AG08395 (cell line): ENCODE data around the gene POU2F2.
A peak's percentile ranks its signal among the peaks of the same experiment; 100 is the strongest.

ENCODE experiments used
- DNase-seq: peaks from one replicate; pipeline ENCODE4 v3.0.0; 2012; ENCODE audit warnings: mixed read lengths, low spot score

Gene POU2F2

DNA sequence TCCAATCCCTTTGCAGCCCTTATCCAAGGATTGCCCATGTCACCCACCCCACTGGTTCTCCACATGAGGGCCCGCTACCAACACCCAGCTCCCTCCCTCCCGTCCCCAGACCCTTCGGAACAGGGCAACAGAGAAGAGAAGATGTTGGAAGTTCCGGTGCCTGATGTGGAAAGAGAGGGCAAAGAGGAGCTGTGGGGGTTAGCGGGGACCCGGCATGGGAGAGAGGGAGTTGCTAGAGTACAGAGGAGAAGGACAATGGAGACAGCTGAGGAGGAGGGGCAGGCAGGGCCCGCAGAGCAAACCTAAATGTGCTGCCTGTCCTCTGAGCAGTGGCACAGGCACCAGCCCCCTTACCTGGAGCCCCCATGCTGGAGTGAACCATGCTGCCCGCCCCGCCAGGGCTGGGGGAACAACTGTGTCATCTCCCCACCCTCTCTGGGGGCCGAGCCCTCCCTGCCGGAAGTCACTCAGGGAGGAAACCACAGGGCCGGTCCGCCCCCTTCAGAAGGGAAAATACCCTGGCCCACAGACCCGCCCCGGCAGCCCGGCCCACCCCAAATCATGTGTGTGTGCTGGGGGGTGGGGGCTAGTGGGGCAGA is at the start of gene POU2F2:
Gene POU2F2, minus strand, starts transcription at position 417 of the 599 bp plus-strand sequence. Its CDS starts 35 bp downstream, at position 382.
- no peak for DNase-seq

DNA sequence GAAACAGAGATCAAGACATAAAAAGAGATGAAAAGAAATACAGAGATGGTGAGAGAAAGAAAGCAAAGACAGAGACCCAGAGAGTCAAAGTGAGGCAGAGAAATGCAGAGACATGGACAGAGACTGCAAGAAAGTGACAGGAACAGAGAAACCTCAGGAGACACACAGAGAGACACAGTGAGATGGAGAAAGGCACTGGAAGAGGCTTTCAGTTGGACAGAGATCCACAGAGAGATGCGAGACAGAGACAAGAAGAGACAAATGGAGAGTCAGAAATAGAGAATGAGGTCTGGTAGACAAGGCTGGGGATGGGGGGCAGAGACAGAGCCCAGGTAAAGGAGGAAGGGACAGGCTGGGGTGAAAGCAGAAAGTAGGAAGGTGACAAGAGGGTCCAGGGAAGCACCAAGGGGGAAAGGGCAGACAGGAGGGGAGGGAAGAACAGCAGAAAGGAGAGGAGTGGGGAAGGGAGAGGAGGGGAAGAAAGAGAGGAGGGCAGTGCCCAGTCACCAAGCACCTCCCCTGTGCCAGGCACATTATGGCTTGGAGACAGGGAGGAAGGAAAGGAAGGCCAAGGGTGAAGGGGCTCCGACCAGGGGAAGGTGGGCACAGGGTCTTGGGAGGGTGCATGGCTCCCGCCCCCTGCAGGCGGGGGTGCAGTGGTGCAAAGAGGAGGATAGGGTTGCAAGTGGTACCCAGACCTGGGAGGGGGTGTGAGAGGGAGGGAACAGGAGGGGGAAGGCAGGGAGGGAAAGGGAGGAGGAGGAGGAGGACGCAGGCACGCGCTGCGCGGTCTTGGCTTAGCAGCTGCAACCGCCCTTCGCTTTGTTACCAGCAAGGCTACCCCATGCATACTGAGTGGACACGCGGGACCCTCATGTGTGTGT is 46.8 kb upstream of the POU2F2 start:
- no peak for DNase-seq

DNA sequence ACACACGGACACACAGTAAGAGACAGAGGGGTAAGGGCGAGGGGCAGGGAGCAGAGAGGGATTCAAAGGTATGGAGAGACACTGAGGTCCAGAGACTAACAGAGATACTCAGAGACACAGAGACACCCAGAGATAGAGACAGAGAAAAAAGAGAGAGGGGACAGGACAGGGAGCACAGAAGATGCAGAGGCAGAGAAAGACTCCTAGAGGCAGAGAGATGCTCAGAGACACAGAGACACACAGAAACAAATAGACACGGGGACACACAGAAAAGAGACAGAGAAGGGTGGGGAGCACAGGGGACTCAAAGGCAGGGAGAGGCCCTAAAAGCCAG is 45.4 kb upstream of the POU2F2 start:
- DNase-seq: no peak

GRCh38 chr19:42176990-42177685 is 44.9 kb upstream of the POU2F2 start:
- peak; percentile 74 for DNase-seq

GRCh38 chr19:42176649-42176989 is 44.4 kb upstream of the POU2F2 start:
- peak; percentile 31 for DNase-seq

DNA sequence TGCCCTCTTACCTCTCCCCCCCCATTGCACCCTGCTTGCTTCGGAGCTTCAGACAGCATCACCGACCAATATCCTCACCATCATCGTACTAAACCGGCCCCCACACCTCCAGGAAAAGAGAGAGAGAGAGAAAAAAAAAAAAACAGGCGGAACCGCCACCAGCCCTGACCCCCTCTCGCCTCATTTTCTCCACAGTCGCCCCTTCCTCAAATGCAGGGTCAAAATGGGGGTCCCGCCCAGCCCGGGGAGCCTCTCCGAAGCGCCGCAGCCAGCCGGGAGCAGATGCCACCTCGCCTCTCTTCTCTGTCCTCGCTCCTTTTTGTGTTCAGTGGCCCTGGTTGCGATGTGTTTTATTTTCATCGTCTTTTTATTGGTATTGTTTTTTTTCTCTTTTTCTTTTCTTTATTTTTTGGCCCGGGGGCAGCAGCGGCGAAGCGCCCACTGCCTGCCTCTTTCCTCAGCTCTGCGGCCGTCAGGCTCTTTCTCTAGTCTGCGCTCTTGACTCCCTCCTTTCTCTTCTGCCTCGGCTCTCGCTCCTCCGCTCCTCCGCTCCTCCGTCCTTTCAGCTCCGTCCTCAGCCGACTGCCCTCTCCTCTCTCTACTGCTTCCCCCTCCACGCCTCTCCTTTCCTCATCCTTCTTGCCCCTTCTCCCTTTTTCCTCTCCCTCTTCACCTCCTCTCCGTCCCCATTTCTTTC is 43.9 kb upstream of the POU2F2 start:
- peak; percentile 31 for DNase-seq

- DNase-seq: no peak
Measured at GRCh38 chr19:42174958-42175734, 42.9 kb upstream of the POU2F2 start.

DNA sequence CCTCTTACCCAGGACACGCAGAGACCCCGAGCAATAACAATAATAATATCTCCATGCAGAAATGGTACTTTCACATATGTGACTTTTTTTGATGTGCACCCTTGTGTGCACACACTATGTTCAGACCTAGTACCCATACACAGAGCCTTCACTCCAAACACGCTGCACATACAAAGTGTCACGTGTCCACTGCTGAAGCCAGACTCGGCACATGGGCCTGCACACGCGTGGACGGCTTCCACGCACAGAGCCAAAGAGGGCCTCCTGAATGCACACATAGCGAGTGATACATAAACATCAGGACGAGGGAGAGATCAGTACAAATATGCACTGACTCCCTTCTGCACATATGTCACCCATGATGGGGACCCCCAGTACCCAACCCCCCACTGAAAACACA is 41.9 kb upstream of the POU2F2 start:
- DNase-seq: no peak

DNA sequence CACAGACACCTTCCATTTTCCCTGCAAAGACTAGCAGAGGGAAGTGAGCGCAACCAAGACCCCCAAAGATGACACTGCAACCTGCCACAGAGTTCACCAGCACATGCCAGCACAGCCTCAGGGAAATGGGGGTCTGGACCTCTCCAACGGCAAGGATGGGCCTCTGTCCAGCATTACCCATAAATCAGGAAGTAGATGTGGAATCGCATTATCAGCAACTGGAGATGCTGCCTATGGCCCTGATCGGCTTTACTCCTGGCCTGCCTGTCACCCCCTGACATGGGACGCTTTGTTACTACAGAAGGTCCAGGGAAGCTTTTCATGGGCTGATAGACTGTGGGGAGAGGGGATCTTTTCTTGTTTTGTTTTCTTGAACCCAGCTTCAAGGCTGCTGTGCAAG is 41.4 kb upstream of the POU2F2 start:
- no peak for DNase-seq

- no peak for DNase-seq
Measured at GRCh38 chr19:42172261-42172660, 40.0 kb upstream of the POU2F2 start.

- no peak for DNase-seq
Measured at GRCh38 chr19:42170715-42171114, 38.5 kb upstream of the POU2F2 start.

DNA sequence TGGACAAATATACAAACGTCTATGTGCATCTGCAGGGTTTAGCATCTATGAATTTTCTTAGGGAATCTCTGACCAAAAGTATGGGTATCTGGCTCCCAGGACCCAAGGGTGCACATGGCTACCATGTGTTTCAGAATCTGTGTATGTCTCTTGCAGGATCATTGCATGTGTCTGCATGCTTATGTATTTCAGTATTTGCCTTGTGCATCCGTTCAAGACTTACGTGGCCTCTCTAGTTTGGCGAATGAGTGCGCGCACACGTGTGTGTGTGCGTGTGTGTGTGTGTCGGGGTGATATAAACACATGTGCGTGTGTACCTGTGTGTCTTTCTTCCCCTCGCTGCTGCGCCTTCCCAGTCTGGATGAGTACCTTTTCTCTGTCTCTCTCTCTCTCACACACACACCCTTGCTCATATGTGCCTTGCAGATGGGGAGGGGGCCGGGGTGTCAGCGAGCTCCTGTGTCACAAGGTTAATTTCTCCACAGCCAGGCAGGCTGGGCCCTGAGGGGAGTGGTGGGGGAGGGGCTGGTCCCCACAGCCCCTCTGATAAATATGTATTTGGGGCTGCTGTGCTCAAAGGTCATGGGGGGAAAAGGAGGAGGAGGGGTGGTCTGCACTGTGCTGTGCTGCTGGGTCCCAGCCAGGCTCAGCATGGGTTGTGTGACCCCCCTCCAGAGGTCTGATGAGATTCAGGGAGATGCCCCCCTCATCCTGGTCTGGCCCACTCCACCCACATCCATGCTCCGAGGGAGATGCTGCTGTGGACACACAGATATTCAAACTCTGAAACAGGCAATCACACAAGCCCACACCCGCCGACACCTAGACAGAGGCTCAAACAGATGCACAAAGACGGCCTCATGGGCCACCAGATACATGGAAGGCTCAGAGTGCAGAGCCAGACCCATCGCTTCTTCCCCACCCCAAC is 37.5 kb upstream of the POU2F2 start:
- DNase-seq: no peak

DNA sequence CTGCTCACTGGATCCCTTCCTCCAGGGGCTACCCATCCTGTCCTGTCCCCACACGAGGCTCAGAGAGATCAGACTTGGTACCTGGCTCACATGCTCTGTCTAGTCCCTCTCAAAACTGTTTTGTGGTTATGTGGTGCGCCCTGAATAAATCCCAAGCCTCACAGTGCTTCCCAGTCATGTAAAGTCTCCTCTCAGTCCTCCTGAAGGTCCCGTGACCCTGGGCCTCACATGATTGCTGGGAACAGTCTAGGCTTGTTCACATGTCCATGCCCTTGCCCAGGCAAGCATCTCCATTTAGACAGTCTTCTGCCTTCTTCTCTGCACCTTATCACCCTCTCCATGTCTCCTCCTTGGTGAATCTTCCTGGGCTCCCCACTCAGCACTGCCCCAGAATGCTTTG is 36.0 kb upstream of the POU2F2 start:
- DNase-seq: no peak

DNA sequence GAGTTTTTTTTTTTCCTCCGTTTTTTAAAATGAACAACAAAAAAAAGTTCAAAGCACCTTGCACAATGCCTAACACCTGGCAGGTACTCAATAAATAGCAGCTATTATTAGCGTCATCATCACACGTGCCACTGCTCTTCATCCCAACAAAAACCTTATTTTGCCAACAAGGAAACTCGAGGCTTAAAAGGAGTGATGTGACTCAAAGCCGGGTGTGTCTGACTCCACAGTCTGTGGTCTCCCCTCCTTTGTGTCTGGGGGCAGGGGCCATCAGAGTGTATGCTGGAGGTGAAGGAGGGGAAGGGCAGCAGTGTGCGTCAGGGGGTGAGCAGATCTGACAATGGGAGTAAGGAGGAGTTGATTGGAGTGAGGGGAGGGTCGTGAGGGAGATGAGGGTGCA is 34.1 kb upstream of the POU2F2 start:
- DNase-seq: no peak

DNA sequence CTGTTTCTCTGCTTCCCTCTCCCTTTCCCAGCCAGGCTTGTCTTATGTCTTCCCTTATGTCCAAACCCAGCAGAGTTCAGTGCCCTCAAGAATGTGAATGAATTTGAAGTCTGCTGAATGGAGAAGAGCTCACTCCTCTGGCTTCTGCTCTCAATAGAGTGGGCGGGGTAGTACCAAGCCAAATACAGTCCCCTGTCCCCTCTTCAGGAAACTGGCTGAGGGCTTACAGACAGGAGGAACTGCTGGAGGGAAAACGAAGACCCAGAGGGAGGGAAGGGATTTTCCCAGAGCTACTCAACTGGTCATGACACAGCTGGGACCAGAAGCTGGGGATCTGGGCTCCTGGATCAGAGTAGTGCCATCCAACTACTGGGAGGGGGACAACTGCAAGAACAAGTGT is 32.9 kb upstream of the POU2F2 start:
- no peak for DNase-seq

DNA sequence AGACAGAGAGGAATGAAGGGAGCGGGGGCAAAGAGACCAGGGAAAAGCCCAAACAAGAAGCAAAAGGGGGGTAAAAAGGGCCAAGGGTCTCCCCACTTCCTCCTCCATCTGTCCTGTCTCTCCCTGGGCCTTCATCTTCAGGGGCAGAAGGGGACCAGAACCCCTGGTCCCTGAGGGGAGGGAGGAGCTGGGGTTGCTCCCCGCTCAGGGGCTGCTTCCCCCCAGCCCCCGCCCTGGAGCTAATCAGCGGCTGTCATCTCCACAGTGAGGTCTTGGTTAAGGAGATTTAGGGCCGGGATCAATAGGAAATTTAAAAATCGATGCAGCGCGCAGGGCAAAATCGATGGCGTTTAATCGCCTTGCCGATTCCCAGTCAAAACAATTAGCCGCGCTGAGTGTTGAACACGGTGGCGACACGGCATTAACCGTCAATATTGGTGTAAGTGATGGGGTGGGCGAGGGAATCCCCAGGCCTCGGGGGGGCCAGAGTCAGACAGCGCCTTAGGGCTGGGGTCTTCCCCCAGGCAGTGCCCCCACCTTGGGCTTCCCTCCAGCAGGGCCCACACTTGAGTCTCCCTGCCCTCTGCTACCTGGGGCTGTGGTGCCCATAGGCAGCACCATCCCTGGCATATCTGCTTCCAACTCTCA is 29.5 kb upstream of the POU2F2 start:
- DNase-seq: no peak

GRCh38 chr19:42159942-42160341 is 27.7 kb upstream of the POU2F2 start:
- DNase-seq: no peak

DNA sequence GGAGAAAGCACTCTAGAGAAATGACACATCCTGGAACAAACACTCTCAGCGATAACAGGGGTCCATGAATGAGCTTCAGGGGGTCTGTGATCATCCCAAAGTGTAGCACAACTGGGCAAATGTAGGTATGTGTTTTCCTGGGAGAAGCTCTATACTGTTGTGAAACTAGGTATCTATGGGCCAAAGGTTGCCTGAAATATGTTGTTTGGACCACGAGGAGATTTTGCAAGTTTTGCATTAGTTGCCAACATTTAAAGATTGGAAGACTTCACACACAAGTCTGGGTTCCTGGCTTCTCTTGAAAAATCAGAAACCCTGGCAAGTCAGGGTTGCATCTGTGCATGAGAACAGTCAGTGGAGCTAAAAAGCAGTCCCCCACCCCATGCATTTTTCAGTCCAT is 26.7 kb upstream of the POU2F2 start:
- no peak for DNase-seq

DNA sequence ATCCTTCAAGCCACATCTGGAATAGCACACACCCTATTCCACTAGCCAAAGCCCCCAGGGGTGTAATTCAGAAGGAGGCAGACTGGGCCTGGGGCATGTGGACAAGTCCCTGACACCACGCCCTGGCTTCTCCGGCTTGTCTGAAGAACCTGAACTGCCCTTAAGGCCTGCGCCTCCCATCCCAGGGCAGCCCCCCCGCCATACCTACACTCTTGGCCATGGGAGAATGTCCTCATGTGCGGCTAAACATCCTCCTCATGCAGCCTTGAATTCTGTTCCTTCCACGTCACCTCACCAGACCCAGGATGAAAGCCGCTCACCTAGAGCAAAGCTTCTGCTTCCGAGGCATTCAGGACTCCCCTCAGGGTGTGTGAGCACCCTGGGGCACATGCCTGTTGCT is 24.3 kb upstream of the POU2F2 start:
- no peak for DNase-seq

GRCh38 chr19:42155796-42156195 is 23.6 kb upstream of the POU2F2 start:
- DNase-seq: no peak
